NCI-H748 treated with DMSO at 0.1 percent for 48 hours (cell line): ENCODE measurements around the gene GCNT4.
"Not testable (repeated sequence)": the region's sequence is repeated elsewhere in the genome, so short reads cannot be mapped to it uniquely, and the experiment has no call there.

Experiments
- DNase-seq: peaks from one replicate; lab custom pipeline; 2025; lab: John Stamatoyannopoulos, UW

GCNT4 gene, protein sequence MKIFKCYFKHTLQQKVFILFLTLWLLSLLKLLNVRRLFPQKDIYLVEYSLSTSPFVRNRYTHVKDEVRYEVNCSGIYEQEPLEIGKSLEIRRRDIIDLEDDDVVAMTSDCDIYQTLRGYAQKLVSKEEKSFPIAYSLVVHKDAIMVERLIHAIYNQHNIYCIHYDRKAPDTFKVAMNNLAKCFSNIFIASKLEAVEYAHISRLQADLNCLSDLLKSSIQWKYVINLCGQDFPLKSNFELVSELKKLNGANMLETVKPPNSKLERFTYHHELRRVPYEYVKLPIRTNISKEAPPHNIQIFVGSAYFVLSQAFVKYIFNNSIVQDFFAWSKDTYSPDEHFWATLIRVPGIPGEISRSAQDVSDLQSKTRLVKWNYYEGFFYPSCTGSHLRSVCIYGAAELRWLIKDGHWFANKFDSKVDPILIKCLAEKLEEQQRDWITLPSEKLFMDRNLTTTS

DNA sequence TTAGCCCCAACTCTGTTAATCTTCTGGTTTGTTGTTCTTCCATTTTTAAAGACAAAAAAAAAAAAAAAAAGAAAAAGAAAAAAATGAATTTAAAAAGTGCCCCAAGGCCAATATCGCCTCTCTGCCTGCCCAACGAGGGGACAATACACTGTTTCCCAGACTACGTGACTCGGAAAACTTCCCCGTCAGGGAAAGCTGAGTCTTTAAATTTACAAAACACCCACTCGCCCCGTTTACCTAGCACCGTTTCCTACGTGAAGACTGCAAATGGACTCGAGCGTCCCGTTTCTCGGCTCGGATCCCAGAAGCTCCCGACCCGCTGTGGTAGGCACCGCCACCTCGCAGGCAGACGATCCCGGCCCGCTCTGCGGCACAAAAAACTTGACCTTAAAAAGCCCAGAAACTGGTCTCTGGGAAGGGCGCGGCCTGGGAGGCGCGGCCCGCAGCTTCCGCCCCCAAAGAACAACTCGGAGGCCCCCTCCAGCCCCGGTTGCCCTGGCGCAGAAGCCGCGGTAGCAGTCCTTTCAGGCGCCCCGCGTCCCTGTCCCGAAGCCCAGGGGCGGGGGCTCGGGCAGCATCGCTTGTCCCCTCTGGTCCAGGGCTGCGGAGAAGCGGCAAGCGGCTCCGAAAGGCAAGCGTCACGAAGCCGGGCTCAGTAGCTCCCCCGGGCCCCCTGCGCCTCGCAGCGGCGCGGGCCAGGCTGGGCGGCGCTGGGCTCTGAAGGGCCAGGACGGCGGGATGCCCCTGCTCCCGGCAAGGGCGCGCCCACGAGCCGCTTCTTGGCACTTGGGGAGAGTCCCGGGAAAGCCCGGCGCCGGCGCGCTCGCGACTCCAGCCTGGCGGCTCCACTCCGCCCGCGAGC is at the start of gene GCNT4:
Gene GCNT4 (minus strand): TSS at position 367 of the 862 bp plus-strand sequence. CDS start 22,521 bp downstream, outside the sequence.
- no peak for DNase-seq

DNA sequence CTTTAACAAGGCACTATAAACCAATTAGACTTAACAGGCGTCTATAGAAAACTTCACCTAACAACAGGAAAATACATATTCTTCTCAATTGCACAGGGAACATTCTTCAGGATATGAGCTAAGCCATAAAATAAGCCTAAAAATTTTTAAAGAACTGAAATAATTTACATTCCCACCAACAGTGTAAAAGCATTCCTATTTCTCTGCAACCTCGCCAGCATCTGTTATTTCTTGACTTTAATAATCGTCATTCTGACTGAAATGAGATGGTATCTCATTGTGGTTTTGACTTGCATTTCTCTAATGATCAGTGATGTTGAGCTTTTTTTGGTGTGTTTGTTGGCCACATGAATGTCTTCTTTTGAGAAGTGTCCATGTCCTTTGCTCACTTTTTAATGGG is 43.6 kb upstream of the GCNT4 start:
- not testable (repeated sequence) for DNase-seq

DNA sequence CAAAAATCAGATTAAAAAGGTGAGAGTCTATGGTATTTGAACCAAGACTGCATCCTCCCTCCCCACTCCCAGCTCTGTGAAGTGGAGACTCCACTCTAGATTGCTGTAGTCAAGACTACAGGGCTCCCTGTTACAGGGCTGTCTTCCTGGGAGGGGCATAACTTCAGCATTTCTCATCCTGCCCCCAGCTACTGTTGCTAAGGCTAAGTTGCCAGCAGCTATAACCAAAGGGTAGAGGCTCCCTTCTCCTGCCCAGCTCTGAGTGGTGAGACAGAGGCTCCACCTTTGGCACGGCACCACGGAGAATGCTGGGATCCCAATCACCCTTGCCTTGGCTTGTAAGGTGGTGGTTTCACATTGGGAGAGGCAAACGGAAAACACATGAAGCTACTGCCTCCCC is 39.2 kb upstream of the GCNT4 start:
- DNase-seq: no peak

DNA sequence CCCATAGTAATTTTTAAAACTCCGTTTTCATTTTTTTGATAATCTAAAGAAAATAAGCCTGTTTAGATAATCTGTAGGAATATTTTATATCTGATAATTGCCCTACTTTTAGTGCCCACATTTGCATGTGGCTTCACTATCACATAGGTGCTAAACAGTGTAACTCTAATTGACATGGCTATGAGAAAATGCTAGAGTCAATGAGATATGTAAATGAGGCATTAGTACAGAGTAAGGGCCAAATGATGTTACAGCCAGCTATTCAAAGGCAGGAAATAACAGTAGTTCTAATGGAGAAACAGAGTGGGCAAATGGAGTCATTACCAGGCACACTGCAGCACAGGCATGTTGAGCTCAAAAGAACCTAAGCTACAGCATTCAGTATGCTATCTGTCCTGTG is 37.3 kb upstream of the GCNT4 start:
- no peak for DNase-seq

DNA sequence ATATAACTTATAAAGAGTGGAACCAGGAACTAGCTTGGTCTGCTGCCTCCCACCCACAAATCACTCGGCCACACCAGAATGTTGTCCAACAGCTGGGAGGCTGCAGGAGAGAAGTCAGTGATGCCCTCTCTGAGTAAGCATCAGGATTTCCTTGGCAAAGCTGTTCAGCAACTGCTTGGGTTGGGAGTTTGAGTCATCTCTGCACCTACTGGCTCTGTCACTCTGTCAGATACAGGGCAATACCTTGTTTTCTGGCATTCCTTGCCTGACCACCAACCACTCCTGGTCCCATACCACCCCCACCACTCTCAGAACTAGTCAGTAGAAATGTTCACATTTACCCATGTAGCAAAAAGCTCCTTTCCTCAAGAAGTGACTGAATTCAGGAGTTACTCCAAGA is 36.8 kb upstream of the GCNT4 start:
- DNase-seq: no peak

DNA sequence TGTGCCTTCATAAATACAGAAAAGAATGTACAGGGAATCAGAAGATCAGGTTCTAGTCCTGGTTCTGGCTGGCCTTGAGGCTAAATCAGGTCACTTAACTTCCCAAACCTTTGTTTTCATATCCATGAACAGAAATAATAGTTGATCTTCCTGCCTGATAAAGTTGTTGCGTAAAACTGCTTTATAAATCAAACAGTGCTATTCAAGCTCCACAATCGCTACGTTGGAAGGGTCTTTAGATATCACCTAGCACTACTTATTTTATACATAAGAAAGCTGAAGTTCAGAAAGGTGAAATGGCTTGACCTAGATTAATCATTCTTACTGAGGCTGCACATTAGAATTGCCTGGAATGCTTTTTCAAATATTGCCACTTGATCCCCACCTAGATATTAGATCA is 36.3 kb upstream of the GCNT4 start:
- DNase-seq: no peak

DNA sequence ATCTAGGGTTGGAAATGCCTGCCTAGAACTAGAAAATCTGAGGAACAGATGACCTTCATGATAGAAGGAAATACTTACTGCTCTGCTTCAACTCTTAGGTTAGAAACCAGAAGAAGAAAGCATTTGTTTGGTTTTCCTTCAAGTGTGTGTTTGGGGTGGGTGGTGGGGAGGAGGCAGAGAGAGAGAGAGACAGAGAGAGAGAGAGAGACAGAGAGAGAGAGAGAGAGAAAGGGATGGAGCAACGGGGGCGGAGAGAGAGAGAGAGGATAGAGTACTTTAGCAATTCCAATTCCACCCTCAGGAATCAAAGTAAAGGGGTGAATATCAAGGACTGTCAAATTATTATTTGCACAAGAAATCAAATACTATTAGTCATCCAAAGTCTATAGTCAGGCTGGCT is 29.2 kb upstream of the GCNT4 start:
- no peak for DNase-seq

DNA sequence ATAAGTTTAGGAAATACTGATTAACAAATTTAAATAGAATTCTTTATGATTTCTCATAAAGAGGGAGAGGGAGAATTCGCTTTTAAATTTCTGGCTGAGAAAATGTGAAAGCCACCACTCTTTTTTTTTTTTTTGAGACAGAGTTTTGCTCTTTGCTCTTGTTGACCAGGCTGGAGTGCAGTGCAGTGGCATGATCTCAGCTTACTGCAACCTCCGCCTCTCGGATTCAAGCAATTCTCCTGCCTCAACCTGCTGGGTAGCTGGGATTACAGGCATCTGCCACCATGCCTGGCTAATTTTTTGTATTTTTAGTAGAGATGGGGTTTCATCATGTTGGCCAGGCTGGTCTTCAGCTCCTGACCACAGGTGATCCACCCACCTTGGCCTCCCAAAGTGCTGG is 27.0 kb upstream of the GCNT4 start:
- not testable (repeated sequence) for DNase-seq

DNA sequence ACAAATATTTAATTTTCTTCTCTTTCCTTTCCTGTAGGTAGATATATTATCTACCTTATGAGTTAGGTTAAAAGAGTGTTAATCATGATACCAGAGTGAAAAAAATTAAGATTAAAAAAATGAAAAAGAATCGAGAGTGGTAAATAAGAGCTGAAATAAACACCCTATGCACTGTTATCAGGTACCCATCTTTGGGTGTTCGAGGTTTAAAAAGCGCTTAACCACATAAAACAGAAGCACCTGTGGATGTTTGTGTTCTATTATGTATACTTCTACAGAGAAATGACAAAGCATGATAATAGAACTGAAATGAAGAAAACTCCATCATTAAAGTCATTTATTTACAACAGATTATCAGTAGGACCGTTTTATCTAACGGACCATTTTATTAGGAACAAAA is 25.7 kb upstream of the GCNT4 start:
- no peak for DNase-seq

DNA sequence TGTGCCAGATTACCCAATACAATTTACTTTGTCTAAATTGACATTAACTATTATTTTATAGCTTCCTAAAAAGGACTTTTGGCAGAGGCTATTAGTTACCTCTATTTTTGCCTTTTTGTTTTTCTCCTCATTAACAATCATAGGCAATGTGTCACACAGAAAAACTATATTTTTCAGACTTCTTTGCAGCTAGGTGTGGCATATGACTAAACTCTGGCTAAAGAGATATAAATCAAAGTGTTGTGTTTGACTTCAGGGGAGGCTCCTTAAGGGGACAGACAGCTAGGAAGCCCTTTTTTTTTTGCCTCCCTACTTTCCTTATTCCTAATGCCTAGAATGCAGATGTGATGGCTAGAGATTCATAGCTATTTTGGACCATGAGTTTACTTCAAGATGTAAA is 19.7 kb upstream of the GCNT4 start:
- no peak for DNase-seq

DNA sequence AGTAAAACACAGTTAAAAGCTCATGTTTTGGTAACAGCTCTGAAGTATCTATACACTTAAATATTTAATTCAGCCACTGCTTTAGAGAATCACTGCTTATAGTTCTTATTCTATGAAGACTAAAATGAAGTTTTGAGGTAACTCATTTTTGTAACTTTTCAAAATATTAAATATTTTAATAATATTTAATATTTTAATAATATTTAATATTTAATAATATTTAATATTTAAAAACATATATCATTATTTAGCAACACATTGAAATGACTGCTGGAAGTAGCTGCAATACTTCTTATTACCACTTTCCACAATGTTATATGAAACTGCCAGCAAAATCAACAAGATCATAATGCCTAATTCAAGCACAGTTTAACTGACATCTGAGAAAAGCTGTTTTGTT is 18.7 kb upstream of the GCNT4 start:
- no peak for DNase-seq

DNA sequence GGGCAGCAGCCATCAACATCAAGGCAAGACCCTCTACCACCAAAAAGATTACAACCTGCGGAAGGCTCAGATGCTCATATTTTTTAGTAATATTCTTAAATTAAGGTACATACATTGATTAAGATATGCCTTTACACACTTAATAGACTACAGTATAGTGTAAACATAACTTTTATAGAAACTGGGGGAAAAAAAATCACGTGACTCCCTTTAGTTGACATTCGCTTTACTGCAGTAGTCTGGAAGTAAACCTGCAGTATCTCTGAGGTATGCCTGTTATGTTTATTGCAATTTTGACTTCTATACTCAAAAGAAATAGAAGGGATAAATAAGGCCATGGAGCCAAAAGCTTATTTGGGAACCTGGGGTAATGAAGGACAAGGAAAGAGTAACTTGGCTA is 15.1 kb upstream of the GCNT4 start:
- DNase-seq: no peak

DNA sequence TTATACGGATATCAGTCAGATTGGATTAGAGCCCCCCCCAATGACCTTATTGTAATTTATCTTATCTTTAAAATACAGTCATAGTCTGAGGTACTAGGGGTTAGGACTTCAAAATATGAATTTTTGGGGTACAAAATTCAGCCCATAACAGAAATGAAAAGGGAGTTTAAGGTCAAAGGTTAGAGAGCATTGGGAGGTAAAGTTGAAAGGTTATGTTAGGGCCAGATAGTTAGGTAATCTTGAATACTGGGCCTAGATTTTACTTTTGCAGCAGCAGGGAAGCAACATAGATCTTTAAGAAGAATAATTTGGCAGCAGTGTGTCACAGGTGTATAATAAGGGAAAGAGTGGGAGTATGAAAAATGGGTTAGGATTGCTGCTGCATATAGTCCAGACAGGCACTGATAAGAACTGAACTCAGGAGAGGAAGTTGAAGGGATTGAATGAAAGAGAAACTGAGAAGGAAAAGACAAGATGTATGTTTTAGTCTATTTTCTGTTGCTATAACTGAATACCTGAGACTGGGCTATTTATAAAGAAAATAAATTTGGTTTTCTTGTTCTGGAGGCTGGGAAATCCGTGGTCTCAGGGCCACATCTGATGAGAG is 10.7 kb upstream of the GCNT4 start:
- DNase-seq: no peak

DNA sequence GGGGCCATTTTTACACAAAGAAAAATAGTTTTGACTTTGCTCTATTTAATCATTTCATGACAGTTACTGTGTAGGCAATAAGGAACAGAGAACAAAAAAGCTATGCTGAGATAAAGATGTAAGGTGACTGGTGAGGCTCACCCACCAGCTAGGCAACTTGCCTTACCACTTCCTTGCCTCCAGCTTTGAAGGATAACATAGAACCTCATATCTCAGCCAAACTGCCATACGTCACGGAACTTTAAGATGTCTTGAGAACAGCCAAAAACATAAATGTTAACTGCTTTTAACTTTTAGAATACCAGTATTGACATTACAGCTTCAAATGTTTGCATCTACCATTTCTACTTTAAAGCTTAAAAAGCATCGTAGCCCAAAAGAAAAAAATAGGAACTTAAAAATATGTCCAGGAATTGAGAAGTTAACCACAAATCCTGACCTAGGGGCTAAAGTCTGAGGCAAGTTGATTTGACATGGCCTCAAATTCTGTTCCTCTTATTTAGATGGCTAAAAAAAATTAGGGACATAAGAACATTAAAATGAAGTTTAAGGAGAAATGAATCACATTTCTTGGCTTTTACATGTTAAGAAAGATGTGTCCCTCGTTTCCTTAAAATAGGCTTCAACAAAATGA is 7.7 kb upstream of the GCNT4 start:
- DNase-seq: no peak

DNA sequence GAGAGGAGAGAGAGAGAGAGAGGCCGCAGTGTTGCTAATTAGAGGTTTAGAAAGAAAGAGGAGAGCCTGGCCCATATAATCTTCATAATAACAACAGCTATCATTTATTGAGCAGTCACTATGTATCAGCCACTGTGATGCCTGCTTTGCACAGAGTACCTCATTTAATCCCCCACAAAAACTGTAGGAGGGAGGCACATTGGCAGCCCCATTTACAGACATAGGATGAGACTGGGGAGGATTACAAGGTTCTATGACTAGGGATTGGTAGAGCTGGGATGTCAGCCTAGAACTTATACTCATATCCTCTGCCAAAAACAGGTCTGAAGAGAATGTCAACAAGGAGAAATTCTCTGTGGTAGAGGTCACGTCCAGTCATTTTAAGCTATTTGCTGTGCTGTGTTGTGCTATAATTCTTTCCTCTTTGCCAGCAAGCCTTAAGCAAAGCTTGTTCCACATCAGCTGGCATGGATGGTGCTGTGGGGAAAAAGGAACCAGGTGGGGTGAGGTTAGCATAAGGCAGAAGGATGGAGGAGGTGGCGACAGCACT is 6.7 kb upstream of the GCNT4 start:
- DNase-seq: no peak

DNA sequence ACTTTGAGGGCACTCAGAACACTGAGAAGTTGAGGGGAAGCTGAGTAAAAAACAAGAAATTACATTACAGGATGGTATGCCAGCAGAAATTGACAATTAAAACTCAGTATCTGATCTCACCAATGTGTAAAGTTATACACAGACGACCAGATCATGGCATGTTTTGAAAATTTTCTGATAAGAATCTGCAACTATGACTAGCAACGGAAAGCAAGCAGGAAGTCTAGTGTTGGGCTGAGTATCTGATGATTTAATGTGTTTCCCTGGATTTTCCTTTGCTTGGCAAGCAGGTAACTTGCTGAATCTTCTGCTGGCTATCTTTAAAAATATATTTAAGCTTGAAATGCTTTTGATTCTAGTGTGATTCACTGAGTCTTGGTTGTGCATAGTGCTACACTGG is 5.2 kb upstream of the GCNT4 start:
- DNase-seq: no peak

DNA sequence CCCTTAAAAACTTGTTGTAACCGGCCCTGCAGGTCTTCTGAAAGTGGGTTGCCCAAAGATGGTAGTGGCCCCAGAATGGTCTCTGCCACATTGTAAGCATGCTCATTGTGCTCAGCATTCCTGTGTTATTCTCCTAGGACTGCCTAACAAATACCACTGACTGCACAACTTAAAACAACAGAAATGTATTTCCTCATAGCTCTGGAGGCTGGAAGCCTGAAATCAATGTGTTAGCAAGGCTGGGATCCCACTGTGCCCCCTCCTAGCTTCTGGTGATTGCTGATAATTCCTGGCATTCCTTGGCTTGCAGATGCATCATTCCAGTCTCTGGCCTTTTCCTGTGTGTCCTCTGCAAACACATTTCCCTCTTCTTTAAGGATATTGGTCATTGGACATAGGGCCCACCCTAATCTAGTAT is 3.4 kb upstream of the GCNT4 start:
- no peak for DNase-seq

DNA sequence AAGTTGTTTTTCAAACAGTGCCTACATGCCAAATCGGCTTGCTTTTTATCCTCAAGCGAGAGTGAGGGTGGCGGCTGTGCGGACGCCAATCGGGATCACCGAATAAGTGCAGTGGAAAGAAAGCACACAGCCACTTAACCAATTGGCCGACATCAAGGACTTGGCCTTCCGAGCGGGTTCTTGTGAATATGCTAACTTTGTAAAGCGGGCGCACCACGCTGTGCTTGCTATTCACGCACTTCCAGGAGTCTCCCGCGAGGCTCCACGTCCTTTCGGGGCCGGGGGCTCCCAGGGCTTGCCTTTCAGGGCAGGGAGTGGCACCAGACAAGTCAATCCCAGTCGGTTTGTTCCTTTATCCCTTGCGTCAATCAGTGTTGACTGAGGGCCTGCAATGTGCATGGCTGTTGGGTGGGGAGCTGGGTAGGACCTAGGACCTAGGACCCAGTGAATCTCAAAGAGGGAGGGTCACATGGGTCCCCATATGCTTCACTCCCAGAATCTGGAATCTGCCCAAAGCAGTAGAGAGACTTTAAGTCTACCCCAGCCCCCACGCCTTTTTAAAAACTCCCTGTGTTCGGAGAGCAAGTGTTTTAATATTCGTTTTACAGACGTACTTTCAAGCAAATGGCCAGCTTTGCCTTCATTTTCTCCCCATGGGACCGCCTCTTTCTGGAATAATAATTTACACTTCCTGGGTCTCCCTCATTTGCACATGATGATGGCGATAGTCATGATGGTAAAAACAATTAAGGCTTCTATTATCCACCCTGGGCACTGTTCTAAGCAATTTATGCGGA is 2.0 kb upstream of the GCNT4 start:
- DNase-seq: no peak

DNA sequence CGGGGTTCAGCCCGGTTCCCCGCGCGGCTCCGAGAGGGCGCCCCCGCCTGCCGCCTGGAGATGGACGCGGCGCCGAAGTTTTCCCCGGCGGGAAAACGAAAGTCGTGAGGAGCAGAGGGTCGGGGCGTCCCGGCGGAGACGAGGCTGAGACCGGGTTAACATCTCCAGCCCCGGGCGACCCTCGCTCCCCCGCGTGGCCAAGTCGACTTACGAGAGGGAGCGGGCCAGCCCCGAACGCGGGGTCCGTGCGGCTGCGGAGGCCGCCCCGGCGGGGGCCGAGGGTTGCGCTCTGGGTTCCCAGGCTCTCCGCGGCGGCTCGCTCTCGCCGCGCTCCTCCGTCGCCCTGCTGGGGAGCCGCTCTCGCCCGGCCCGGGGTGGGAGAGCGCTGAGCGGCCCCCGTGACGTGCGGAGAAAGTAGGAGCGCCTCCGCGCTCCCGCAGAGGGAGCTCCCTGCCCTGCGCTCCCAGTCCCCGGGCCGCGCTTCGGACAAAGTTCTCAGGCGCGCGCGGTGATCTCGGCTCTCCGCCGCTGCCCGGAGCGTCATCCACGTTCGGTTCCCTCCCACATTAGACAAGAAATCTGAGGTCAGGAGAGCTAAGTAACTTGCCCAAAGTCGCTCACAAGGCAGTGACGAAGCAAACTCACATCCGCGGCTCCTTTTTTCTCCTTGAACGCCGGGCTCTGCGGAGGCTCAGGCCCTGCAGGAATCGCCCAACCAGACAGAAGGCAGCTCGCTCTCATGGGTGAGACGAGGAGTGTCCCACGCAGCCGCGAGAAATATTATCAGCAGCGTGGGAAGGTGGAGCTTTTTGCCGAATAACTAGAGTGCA is 1.2 kb upstream of the GCNT4 start:
- DNase-seq: peak; percentile 60

DNA sequence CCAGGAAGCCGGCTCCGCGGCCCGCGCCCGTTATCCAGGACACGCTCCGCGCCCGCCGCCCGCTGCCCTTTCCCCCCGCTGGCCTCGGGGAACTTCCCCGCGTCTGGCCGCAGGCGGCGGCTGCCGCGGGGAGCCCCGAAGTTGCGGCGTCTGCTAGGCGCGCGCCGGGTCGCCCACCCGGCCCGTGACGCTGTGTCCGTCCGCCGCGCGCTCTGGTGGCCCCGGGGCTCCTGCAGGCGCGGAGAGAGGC is 621 bp upstream of the GCNT4 start:
- no peak for DNase-seq
